Chondrocyte (in vitro differentiated cells): Measurements from ENCODE around the gene MLX. TPM values are rescaled to one million over a fixed set of nuclear protein-coding genes. Genes with fewer than 3 reads are reported as not detected.

Experiments used
- DNase-seq: peaks from one replicate; pipeline ENCODE4 v3.0.0; 2021; ENCODE audit warnings: mixed read lengths, low spot score
- H3K27ac Mint-ChIP-seq: one replicate; pipeline ENCODE4 v1.8.0; 2021; ENCODE audit warnings: mild to moderate bottlenecking, moderate library complexity, mixed read lengths; ENCODE audit not compliant: unreplicated experiment
- H3K27me3 Mint-ChIP-seq: 2 replicates; pipeline ENCODE4 v1.8.0; 2021; ENCODE audit warnings: low read depth, mixed read lengths
- H3K36me3 Mint-ChIP-seq: 2 replicates; pipeline ENCODE4 v1.8.0; 2021; ENCODE audit warnings: low read depth, mixed read lengths
- H3K4me1 Mint-ChIP-seq: 2 replicates; pipeline ENCODE4 v1.8.0; 2021; ENCODE audit warnings: low read depth, mild to moderate bottlenecking, mixed read lengths
- H3K4me3 Mint-ChIP-seq: one replicate; pipeline ENCODE4 v1.8.0; 2021; ENCODE audit warnings: mild to moderate bottlenecking, moderate library complexity, mixed read lengths; ENCODE audit not compliant: unreplicated experiment
- H3K9me3 Mint-ChIP-seq: 2 replicates; pipeline ENCODE4 v1.8.0; 2021; ENCODE audit warnings: low read depth, mixed read lengths
- total RNA-seq: library from RNA; stranded (reverse); gene quantifications from 3 replicates; pipeline ENCODE4 v1.2.1, GENCODE V29; 2021
- TF ChIP-seq, protein P1 (sequence below): fragments of 200-600 bp; sonication (generic); IDR thresholded peaks from 2 replicates; pipeline ENCODE4 v1.5.0; 2021; ENCODE audit warnings: antibody characterized with exemption, mild to moderate bottlenecking, moderate library complexity

MLX gene
- total RNA-seq, 1 donor from 2014 or later, result 30.3 TPM

DNA sequence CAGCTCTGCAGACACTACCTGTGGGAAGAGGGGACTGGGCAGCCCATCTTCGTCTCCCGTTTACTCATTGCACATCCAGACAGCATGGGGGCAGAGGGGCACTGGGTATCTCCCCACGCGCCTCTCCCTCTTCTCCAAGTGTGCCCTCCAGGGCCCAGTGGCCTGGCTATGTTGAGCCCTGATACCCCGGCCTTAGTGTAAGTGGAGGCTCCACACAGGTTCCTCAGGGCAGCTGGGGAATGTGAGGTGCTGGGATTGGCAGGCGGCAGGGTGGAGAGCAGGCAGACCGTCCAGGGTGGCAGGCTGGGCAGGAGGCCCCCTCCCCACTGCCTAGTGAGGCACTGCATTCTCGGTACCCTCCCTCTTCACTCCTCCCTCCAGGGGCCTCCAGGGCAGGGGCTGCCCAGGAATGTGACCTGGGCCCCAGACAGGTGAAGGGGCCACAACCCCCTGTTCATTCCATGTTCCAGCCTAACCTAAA lies 44.1 kb upstream of the MLX start:
- Mint-ChIP-seq H3K9me3 (no peaks in the 10 kb centered on the region), H3K27ac (peak overlapping the region; percentile 87), H3K4me3 (peak overlapping the region; percentile 12), H3K4me1 (peaks cover 85% of the 10 kb centered on the region), H3K36me3 (no peaks in the 10 kb centered on the region), H3K27me3 (no peaks in the 10 kb centered on the region)
- TF ChIP-seq, protein P1, sequence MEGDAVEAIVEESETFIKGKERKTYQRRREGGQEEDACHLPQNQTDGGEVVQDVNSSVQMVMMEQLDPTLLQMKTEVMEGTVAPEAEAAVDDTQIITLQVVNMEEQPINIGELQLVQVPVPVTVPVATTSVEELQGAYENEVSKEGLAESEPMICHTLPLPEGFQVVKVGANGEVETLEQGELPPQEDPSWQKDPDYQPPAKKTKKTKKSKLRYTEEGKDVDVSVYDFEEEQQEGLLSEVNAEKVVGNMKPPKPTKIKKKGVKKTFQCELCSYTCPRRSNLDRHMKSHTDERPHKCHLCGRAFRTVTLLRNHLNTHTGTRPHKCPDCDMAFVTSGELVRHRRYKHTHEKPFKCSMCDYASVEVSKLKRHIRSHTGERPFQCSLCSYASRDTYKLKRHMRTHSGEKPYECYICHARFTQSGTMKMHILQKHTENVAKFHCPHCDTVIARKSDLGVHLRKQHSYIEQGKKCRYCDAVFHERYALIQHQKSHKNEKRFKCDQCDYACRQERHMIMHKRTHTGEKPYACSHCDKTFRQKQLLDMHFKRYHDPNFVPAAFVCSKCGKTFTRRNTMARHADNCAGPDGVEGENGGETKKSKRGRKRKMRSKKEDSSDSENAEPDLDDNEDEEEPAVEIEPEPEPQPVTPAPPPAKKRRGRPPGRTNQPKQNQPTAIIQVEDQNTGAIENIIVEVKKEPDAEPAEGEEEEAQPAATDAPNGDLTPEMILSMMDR, result no peak
- peak; percentile 81 for DNase-seq

DNA sequence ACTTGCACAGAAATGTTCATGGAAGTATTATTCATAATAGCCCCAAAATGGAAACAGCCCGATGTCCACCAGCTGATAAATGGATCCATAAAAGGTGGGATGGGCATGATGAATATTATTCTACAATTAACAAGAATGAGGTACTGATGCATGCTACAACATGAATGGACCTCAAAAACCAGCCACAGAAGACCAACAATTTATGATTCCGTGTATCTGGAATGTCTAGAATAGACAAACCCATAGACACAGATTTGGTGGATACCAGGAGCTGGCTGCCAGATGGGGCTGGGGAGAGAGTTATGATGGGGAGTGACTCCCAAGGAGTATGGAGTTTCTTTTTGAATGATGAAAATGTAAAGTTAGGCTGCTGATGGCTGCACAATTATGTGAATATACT lies 41.7 kb upstream of the MLX start:
- Mint-ChIP-seq H3K4me1 (peaks cover 64% of the 10 kb centered on the region), H3K4me3 (no peak overlapping the region), H3K9me3 (no peaks in the 10 kb centered on the region), H3K36me3 (no peaks in the 10 kb centered on the region), H3K27ac (peak overlapping the region; percentile 85), H3K27me3 (no peaks in the 10 kb centered on the region)
- TF ChIP-seq, protein P1, result no peak
- peak; percentile 9 for DNase-seq

DNA sequence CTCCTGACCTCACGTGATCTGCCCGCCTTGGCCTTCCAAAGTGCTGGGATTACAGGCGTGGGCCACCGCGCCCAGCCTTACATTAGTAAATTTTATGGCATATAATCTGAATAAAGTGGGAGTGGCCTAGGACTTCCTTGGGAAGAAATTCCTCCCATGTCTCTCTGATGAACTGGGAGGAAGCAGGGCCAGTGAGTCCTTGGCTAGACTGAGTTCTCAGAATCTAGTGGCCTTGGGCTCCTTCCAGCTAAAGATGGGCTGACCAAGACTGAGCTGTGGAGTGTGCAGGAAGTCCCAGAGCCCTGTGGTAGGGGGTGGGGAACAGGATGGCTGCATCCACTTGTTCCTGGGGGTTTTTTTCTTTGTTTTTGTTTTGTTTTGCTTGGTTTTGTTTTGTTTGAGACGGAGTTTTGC lies 40.9 kb upstream of the MLX start:
- no peaks in the 10 kb centered on the region for H3K36me3 Mint-ChIP-seq
- no peaks in the 10 kb centered on the region for H3K9me3 Mint-ChIP-seq
- TF ChIP-seq, protein P1, result no peak
- H3K27ac Mint-ChIP-seq, result peak overlapping the region; percentile 63
- H3K27me3 Mint-ChIP-seq, result no peaks in the 10 kb centered on the region
- no peak overlapping the region for H3K4me3 Mint-ChIP-seq
- DNase-seq, result peak; percentile 8
- peaks cover 58% of the 10 kb centered on the region for H3K4me1 Mint-ChIP-seq

DNA sequence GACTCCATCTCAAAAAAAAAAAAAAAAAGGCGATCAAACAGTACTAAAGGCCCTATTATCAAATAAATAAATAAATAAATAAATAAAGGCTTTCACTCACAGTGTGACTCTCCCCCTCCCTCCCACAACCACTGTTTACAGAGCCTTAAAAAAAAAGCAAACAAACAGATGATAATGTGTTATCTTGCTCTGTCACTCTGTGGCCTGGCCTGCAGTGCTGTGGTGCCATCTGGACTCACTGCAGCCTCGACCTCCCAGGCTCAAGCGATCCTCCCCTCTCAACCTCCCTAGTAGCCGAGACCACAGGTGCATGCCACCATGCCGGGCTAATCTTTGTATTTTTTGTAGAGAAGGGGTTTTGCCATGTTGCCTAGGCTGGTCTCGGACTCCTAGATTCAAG lies 39.0 kb upstream of the MLX start:
- Mint-ChIP-seq H3K4me3 (no peak overlapping the region), H3K27me3 (no peaks in the 10 kb centered on the region), H3K27ac (no peak overlapping the region), H3K9me3 (no peaks in the 10 kb centered on the region), H3K36me3 (no peaks in the 10 kb centered on the region), H3K4me1 (peaks cover 46% of the 10 kb centered on the region)
- TF ChIP-seq, protein P1, result no peak
- DNase-seq, result peak; percentile 24

DNA sequence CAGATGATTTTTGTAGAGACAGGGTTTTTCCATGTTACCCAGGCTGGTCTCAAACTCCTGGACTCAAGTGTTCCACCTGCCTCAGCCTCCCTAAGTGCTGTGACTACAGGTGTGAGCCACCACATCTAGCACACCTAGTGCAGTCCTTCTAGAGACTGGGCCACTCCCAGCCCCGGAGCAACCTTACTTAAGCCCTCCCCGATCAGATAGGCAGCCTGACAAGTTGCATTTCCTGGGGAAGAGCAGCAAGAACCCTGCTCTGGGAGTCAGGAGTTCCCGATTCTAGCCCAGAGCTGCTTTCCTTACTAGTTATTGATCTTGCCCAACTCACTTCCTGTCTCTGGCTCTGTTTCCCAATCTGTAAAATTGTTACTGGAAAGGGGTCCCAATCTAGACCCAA lies 37.8 kb upstream of the MLX start:
- Mint-ChIP-seq H3K36me3 (no peaks in the 10 kb centered on the region), H3K9me3 (no peaks in the 10 kb centered on the region), H3K27me3 (no peaks in the 10 kb centered on the region), H3K4me3 (no peak overlapping the region), H3K27ac (no peak overlapping the region), H3K4me1 (peaks cover 40% of the 10 kb centered on the region)
- TF ChIP-seq, protein P1, result no peak
- no peak for DNase-seq
